Activated CD4-positive, alpha-beta T cell treated with anti-CD3 and anti-CD28 coated beads, Interleukin-2, Interleukin-6, amounts not matched to agents 100 ng/mL and 50 ng/mL, durations not matched to agents 16 hours and 8 hours (primary cell): ENCODE results near the gene CNPY1.

Source experiments
- DNase-seq: peaks from one replicate; pipeline ENCODE4 v3.0.0-alpha.2; 2020

CNPY1 gene

GRCh38 chr7:155557778-155558177 lies 11.4 kb upstream of the CNPY1 start:
- DNase-seq = no peak

- DNase-seq = no peak
Measured at GRCh38 chr7:155556763-155557162, 10.4 kb upstream of the CNPY1 start.

- no peak for DNase-seq
Measured at GRCh38 chr7:155555116-155555695, 8.8 kb upstream of the CNPY1 start.

- DNase-seq = no peak
Measured at GRCh38 chr7:155553871-155554270, 7.5 kb upstream of the CNPY1 start.

- no peak for DNase-seq
Measured at GRCh38 chr7:155551785-155552611, 5.6 kb upstream of the CNPY1 start.

GRCh38 chr7:155550916-155551315 lies 4.6 kb upstream of the CNPY1 start:
- DNase-seq = no peak

GRCh38 chr7:155549226-155549625 lies 2.9 kb upstream of the CNPY1 start:
- DNase-seq = no peak

- no peak for DNase-seq
Measured at GRCh38 chr7:155547161-155547791, 917 bp upstream of the CNPY1 start.

GRCh38 chr7:155545348-155545747 lies 1.0 kb downstream of the CNPY1 start:
- no peak for DNase-seq

GRCh38 chr7:155544485-155544884 lies 1.9 kb downstream of the CNPY1 start:
- no peak for DNase-seq

- DNase-seq = no peak
Measured at GRCh38 chr7:155543926-155544325, 2.4 kb downstream of the CNPY1 start.

- DNase-seq = no peak
Measured at GRCh38 chr7:155543011-155543876, 3.1 kb downstream of the CNPY1 start.

GRCh38 chr7:155541986-155542675 lies 4.2 kb downstream of the CNPY1 start:
- DNase-seq = no peak

- DNase-seq = no peak
Measured at GRCh38 chr7:155540553-155540952, 5.8 kb downstream of the CNPY1 start.

GRCh38 chr7:155538293-155538692 lies 8.1 kb downstream of the CNPY1 start:
- no peak for DNase-seq

- DNase-seq = no peak
Measured at GRCh38 chr7:155536451-155536850, 9.9 kb downstream of the CNPY1 start.

GRCh38 chr7:155534691-155535090 lies 11.7 kb downstream of the CNPY1 start:
- no peak for DNase-seq

GRCh38 chr7:155533827-155534690 lies 12.3 kb downstream of the CNPY1 start:
- DNase-seq = peak; percentile 36

- DNase-seq = no peak
Measured at GRCh38 chr7:155533120-155533826, 13.1 kb downstream of the CNPY1 start.

GRCh38 chr7:155532792-155533119 lies 13.6 kb downstream of the CNPY1 start:
- no peak for DNase-seq

GRCh38 chr7:155531681-155532080 lies 14.7 kb downstream of the CNPY1 start:
- DNase-seq = no peak
